ENCODE results near the gene IL25.

DNA sequence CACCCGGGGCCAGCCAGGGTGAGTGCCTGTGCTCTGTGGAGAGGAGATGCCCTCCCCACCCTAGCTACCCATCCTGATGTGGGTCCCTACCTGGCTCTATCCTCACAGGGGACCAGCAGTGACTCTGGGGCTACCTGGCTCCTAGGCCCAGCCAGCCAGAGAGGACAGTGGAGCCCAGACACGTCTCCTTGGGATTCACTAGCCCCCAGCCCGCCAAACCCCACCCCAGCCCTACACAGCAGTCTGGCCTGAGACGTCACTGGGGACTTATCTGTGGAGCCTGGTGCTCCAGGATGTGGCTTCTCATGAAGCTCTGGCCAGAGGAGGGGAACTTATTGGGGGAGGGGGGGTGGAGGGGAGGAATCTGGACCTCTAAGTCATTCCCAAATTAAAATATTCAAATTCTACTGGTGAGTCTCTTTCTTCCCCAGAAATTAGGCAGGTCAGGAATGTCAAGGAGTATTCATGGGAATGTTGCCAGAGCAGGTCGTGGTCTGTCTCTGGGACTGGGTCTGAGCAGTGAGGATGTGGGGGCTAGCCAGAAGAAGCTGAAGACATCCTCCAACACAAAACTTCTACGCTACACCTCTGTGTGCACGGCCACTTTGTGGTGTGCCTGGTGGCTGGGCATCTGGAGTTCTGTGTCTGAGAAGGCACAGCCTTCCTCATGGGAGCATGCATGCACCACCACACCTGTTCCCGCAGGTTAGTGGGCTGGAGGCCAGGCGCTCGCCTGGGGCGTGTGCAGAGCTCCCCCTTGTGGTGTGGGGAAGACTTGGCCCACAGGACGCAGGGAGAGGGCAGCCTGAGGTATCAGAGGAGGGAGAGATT is 7.0 kb downstream of the IL25 start:
- TF ChIP-seq POLR2AphosphoS5 (IDR thresholded peaks at IDR 0.05; ENCODE audit: borderline replicate concordance, low read depth, low read length): no peak
- TF ChIP-seq EZH2 (IDR thresholded peaks at IDR 0.05): no peak
- no peak for TF ChIP-seq FOXP2 (optimal IDR thresholded peaks at IDR 0.05; ENCODE audit: control extremely low read depth, extremely low read length, insufficient read depth)

All from SK-N-MC (cell line).